Measurements from ENCODE around the gene TAGLN2.
"Not testable (repeated sequence)": the region's sequence is repeated elsewhere in the genome, so short reads cannot be mapped to it uniquely, and the experiment has no call there.

The TAGLN2 gene

DNA sequence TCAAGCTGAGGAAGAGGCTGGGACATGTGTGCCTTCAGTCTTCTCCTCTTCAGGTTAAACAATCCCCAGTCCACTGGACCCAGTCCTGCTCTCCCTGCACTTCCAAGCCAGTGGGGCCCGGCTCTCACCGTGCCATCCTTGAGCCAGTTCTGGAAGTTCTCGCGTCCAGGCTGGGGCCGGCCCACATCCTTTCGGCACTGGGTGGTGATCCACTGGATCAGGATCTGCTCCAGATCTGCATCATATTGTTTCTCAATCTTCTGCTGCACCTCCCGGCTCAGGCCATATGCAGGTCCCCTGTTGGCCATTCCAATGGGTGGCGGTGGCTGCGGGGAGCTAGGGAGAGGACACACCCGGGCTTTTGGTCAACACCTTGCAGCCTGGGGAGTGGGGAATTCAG is 5.1 kb downstream of the TAGLN2 start:
- DNase-seq, result no peak

DNA sequence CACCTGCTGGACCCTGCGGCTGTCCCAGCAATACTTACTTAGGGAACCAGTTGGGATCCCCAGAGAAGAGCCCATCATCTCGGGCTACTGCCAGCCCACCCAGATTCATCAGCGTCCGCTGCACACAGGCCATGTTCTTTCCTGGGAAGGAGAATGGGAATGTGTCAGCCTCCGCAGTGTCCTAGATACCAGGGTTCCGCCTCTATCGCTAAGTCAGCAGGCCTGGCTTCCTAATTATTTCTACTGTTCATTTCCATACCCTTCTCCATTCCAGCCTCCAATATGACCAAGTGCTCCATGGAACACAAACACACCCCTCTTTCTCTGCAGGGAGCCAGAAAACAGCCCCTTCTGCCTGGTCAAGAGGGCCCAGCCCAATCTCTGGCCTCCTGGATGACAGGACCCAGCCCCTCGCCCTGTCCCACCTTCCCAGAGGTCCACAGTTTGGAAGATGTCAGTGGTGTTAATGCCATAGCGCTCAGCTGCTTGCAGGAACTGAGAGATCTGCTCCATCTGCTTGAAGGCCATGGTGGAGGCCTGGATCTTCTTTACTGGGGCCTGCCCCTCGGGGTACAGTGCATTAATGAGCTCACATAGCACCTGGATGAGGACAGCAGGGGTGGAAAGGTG is 6.0 kb downstream of the TAGLN2 start:
- no peak for DNase-seq

DNA sequence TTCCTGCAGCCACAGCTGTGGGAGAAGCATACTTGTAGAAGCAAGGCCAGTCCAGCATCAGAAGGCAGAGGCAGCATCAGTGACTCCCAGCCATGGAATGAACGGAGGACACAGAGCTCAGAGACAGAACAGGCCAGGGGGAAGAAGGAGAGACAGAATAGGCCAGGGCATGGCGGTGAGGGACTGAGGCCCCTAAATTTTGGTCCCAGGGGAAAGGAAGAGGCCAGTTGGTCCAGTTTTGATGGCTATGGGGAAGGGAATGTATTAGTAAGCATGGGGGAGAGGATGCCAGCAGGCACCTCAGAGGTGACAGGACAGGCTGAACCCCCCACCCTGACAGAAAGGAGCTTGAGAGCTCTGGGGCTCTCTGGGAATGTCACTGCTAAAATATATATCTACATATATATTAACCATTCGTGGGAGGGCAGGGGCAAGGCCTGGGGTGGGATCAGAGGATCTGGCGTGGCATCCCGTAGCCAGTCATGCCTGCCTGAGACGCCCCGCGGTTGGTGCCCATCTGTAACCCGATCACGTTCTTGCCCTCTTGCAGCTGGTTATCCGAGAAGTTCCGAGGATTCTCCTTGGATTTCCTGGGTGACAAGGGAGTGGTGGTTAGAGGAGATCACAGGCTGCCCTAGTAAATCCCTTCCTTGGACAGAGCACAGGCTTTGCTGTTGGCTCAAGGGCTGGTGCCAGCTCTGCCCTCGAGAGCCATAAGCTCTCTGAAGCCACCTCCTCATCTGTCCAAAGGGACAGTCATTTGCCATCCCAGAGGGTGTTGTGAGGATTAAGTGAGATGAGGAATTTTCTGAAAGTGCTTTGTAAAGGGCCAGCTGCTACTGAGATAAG is 6.7 kb downstream of the TAGLN2 start:
- no peak for DNase-seq

DNA sequence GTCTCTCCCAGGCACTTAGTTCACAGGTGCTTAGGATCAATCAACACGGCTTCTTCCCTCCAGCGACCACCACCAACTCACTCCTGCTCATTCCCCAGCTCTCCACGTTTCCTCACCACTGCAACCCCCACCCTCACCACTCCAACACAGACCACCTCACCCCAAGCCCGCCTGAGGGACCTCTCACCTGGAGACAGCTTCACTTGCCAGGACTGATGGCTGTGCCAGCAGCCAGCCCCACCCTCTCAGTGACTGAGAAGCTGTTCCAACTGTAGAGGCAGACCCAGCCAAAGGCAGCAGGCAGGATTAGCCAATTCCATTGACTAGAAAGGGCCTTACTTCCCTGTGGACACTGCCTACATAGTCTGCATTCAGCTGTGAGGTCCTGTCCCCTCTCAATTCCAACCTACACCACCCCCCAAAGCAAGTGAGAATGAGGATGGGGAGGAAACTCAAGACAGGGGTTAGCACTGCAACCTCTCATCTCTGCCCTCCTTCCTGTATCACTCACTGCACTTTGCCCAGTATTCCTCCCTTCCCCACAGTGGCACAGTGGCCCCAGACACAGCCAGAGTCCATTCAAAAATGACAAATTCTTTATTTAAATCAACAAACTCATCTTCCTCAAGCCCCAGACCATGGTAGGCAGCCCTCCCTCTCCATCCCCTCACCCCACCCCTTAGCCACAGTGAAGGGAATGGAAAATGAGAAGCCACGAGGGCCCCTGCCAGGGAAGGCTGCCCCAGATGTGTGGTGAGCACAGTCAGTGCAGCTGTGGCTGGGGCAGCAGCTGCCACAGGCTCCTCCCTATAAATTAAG is 7.6 kb downstream of the TAGLN2 start:
- DNase-seq, result no peak

DNA sequence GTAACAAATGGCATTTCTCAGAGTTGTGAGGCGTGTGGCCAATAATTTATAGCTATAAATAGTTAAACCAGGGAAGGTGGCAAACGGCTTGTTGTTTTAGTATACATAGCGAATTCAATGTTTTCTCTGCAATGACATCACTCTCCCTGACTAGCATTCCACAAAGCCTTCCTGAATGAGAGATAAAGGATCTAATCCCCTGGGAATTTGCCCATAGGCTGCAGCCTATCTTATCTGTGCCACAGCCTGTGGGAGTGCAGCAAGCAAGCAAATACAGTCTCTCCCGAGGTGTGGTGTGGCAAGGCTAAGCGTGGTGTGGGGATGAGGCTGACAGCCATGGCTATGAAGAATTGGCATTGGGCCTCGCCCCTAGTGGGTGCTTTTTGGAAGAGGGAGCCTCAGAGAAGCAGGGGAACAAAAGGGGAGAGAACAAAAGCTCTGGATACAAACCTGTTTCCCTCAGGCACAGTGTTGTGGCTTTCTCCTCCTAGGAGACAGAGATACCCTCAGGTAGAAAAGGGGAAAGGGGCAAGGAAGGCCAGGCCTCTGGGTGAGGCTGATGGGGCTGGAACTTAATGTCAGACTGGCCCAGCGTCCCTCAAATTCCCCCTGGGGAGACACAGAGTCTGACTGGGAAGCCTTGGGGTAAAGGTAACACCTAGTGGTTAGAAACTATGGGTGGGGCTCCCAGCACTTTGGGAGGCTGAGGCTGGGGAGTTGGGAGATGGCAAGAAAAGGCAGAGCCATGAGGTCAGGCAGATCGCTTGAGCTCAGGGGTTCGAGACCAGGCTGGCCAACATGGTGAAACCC is 8.9 kb downstream of the TAGLN2 start:
- peak; percentile 31 for DNase-seq

DNA sequence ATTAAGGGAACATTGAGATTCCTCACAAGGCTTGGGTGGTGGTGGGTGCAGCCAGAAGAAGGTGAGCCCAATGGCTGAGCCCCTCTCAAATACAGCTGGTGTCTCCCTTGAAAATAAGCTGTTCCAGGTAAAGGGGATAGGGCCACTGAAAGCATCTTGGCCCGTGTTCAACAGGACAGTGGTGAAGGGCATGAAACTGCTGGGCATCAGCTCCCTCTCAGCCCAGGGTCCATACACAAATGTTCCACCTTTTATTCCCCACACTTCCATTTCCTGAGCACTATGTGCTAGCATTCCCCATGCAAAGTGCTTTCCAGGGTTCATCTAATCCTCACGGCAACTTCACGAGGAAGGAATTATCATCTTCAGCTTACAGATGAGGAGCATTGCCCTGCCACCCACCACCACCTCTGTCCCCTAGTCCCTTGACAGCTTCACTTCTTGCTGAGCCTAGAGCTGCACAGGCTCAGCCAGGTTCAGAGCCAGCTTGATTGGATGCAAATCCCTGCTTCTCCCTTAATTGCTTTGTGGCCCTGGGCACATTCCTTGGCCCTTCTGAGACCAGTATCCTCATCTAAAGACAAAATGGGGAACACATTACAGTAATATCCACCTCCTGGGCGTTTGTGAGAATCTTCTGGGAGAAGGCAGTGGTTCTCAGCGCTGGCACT is 9.6 kb downstream of the TAGLN2 start:
- DNase-seq, result no peak

DNA sequence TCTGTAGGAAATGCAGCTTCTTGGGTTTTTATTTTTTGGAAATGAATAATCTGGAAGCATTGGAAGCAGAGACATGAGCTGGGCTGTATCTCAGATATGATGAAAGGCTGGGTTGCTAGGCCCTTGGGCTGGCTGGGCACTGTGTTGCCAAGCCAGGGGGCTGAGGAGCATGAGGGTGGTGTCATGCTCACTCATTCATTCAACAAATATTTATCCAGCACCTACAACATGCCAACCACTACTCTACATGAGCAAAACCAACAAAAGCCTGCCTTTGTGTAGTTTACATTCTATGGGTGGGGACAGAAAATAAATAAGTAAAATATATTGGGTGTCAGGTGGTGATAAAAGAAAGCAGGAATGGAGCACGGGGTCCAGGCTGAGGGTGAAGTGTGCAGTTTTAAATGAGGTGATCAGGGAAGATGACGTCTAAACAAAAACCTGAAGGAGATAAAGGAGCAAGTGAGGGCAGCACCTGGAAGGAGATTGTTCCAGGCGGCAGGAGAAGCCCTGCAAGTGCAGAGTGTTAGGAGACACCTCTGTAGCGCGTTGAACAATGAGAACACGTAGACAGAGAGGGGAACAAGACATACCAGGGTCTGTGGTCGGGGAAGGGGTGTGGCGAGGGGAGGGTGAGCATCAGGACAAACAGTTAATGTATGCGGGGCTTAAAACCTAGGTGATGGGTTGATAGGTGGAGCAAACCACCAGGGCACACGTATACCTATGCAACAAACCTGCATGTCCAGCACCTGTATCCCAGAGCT is 10.9 kb downstream of the TAGLN2 start:
- no peak for DNase-seq

DNA sequence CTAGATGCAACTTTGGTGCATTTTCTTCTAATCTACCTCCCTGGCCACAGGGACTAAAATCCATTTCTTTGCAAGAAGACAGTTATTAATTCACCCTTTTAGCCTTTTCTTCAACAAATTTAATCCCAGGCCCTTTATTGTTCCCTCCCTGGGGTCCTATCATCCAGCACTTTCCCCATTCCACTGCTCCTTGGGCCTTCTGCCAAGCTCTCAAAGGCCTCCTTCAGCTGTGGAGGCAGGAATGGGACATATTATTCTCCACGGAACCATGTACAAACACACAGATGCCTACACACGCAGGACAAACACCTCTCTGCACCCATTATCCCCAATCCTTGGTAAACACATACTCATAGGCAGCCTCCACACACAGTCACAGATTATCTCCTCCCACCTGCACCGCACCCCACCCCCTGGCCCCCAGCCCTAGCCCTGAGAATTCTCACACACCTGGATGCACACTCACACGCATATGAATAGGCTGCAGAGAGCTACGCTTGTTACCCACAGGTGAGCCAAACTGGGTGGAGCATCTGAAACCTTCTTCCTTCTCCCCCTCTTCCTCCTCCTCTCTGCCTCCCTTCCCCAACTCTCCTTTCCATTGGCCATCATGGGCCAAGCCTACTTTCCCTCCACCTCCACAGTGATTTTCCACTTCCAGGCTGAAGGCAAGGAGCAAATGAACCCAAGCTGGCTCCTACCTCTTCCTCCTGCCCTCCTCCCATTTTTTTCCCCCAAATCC is 11.7 kb downstream of the TAGLN2 start:
- no peak for DNase-seq

DNA sequence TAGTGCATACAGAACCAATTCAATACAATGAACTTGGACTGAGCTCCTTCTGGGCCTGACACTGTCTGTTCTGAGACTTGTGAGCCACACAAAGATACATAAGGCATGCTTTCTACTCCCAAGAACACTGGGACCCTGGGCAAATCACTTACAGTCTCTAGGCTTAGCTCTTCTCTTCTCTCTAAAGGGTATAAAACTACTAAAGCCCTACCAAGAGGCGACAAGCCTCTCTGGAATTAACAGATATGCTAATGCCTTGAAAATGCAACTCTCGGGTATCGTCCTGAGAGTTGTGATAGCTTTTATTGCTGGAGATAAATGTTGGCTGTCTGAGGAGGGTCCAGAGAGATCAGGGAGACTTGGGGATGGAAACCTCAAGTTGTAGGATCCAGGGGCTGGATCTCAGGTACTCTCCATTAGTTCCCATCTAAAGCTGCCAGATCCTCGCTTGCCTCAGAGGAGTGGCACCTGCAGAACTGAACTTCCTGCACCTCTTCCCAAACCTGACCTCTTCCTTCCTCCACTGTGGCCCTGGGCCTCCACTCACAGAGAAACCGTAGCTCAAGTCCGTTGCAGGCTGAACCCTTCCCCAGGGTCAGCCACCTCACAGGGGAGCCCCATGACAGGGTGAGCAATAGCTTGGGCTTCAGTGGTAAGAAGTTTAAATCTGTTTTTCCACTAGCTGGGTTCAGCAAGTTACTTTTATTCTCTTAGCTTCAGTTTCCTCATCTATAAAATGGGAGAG is 13.8 kb downstream of the TAGLN2 start:
- DNase-seq, result no peak

DNA sequence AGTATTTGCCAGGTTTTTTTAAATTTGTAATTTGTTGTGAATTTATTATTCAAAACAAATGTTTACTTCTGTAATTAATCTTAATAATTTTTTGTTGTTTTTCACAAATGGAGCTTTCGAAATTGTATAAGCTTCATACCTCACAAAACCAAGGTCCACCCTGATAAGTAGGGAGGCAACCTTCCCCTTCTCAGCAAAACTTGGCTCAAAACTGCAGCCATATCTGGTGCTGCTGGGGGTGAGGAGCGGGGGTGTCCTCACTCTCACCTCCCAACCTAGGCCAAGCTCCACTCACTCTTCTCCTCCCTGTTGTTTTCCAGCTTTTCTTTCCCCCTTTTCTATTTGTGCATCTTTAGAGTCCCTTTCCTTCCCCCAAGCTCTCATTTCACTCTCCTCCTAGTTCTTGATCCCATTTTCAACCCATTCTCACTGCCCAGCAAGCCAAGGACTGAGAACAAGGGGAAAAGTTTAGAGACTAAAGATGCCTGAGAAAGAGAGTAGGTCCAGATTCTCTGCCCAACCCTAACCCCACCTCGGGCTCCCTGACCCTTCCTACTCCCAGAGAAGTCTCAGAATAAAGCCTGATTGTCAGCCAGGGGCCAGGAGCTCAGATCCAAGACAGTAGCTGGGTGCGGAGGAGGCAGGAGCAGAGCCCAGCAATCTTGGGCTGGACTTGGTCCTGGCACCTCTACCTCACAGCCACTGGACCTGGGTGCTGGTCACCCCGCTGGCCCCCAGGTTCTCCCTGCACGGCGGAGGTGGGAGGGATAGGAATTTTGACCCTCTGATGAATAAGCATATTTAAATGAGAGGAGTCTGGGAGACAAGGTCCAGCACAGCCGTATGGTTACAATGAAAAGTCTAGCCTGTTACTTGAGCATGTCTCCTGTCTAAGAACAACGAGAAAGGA is 17.0 kb downstream of the TAGLN2 start:
- DNase-seq, result no peak

DNA sequence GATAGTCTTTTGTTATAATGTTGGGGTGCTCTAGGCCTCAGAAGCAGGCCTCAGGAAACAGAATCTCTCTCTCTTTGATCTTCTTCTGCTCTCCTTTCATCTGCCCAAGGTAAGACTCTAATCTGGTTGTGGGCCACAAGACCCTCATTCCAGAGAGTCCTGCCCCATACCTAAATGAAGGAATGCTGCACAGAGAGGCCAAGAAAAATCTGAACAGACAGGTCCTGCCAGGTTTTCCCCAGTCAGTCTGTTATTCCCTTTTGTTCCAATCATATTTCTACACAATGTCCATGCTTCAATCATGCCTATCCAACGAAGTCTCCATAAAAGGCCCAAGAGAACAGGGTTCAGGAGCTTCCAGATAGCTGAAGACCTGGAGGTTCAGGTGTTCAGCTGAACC is 18.3 kb downstream of the TAGLN2 start:
- DNase-seq, result no peak

DNA sequence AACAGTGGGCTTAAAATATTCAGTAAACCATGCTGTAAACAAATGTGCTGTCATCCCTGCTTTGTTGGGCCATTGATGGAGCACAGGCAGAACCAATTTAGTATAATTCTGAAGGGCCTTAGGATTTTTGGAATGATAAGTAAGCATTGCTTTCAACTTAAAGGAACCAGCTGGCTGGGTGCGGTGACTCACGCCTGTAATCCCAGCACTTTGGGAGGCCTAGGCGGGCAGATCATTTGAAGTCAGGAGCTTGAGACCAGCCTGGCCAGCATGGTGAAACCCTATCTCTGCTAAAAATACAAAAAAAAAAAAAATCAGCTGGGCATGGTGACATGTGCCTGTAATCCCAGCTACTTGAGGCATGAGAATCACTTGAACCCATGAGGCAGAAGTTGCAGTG is 21.3 kb downstream of the TAGLN2 start:
- DNase-seq, result not testable (repeated sequence)

DNA sequence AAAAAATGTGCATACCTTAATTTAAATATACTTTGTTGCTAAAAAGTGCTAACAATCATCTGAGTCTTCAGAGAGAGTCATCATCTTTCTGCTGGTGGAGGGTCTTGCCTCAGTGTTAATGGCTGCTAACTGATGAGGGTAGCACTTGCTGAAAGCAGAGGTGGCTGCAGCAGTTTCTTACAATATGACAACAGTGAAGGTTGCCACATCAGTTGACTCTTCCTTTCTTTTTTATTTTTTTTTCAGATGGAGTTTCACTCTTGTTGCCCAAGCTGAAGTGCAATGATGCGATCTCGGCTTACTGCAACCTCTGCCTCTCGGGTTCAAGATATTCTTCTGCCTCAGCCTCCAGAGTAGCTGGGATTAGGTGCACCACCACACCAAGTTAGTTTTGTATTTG is 22.8 kb downstream of the TAGLN2 start:
- no peak for DNase-seq

DNA sequence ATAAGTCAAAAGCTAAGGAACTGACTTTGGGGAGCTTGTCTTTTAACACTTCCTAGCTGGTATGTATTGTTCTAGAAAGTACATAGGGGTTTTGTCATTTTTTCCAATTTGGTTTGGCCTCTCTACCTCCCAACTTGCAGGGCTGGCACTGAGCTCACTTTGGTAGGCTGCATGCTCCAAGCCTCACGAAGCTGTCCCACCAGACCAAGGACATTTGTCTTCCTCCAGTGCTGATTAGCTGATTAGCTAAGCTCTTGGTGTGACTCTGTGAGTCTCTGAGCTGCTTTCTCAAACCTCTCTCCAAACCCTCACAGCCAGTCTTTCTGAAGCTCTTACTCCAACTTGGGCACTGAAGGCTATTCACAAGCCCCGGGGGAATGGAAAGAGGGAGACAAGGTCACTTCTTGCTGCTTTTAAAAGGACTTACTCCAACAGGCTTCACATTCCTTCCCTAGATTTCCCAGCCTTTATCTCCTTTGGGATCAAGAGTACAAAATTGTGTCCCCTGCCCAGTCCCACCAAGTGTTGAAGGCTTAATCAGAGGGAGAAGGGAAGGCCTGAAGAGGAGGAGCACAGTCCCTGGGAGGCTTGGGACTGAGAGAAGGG is 24.4 kb downstream of the TAGLN2 start:
- DNase-seq, result no peak

DNA sequence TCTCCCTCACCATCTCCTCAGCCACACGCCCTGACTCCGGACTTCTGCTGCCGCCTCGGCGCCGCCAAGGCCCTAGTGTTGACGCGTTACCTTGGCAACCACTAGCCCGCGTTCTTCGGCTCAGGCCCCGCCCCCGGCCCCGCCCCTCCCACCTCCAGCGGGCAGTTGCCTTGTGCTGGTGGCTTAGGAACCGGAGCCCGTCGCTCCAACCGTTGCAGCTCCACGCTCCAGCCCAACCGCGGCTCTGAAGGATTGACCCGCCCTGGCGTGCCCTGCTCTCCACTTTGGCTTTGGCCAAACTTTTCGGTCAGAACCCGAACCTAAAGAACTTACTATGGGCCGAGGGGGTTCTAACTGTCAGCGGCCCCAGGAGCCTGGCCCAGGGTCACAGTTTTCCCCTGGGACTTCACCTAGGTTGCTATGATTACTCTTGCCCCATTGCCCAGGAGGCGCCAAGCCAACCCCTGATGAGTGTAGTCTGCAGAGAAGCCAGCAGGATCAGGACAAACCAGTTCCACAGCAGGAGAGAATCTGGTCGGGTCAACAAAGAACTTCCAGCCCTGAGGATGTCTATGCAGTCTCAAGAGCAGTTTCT is 25.1 kb downstream of the TAGLN2 start, which contains the start of gene CFAP45:
Gene CFAP45, minus strand, starts transcription at position 80 of the 595 bp plus-strand sequence. Its CDS starts 67 bp downstream, at position 13.
- peak; percentile 45 for DNase-seq

DNA sequence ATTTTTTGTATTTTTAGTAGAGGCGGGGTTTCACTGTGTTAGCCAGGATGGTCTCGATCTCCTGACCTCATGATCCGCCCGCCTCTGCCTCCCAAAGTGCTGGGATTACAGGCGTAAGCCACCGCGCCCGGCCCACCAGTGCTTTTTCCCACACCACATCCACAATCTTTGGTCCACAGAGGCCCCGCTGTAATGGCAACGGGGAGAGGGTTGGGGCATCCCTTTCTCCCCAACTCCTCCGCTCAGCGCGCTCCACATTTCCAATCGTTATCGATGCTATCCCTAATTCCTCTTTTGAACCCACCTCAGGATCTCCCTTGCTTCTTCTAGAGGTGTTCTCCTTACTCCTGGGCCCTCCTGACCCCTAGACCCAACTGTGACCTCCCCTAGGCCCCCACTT is 25.7 kb downstream of the TAGLN2 start:
- DNase-seq, result not testable (repeated sequence)

DNA sequence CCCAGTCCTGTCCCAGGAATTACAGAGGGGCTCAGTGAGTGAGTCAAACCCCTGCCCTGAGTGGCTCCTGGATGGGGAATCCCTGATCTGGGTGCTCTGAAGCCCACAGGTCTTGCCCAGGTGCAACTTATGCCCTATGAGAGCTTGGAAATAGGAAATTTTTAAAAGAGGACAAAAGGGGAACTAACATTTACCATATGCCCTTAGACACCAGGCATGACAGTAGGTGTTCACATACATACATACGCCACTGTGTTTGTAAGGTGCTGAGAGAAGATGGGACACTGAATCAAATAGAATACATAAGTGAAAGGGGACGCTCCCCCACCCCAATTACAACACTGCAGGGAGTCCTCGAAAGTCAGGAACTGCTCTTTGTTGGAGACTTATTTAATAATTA is 26.8 kb downstream of the TAGLN2 start:
- no peak for DNase-seq

DNA sequence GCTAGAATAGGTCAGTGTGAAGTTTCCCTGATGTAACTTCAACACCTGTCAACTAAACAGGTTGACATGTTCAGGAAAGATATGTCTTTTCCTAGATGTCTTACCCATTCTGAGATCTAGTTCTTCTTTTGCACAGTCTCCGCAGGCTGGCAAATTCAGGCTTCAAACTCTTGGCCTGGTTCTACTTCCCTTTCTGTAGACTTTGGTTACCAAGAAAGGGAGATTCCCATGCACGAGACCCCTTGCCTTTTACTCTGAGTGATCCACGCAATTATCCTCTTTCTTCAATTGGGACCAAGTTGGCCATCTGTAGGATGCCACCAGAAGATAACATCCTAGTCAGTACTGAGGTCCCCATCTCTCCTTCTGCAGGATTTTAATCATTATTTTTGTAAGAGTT is 27.3 kb downstream of the TAGLN2 start:
- DNase-seq, result no peak

Measured in NCI-H1092 treated with DMSO at 0.1 percent for 48 hours (cell line).